NCI-H510A (cell line): ENCODE results near the gene OR1I1.
"Not testable (repeated sequence)": the region's sequence is repeated elsewhere in the genome, so short reads cannot be mapped to it uniquely, and the experiment has no call there.

Source experiments
- DNase-seq: peaks from one replicate; lab custom pipeline; 2025; lab: John Stamatoyannopoulos, UW

Gene OR1I1

GRCh38 chr19:15081911-15082310, at the start of gene OR1I1:
Gene OR1I1, plus strand, starts transcription at chr19:15082211. Its CDS starts 4,855 bp downstream, at chr19:15087066.
- no peak for DNase-seq

GRCh38 chr19:15035795-15036311, 46.2 kb upstream of the OR1I1 start:
- no peak for DNase-seq

GRCh38 chr19:15037586-15037985, 44.4 kb upstream of the OR1I1 start:
- DNase-seq, result no peak

GRCh38 chr19:15038294-15038693, 43.7 kb upstream of the OR1I1 start:
- no peak for DNase-seq

GRCh38 chr19:15042003-15042402, 40.0 kb upstream of the OR1I1 start:
- DNase-seq, result no peak

- no peak for DNase-seq
Measured at GRCh38 chr19:15042826-15043225, 39.2 kb upstream of the OR1I1 start.

GRCh38 chr19:15045506-15045905, 36.5 kb upstream of the OR1I1 start:
- no peak for DNase-seq

- no peak for DNase-seq
Measured at GRCh38 chr19:15047680-15048079, 34.3 kb upstream of the OR1I1 start.

GRCh38 chr19:15048128-15048527, 33.9 kb upstream of the OR1I1 start:
- no peak for DNase-seq

- no peak for DNase-seq
Measured at GRCh38 chr19:15048885-15049541, 33.0 kb upstream of the OR1I1 start, which contains the start of gene CASP14. Gene CASP14, plus strand, starts transcription at chr19:15049480. Its CDS starts 2,772 bp downstream, at chr19:15052252.

- no peak for DNase-seq
Measured at GRCh38 chr19:15050639-15051038, 31.4 kb upstream of the OR1I1 start.

GRCh38 chr19:15062036-15062435, 20.0 kb upstream of the OR1I1 start:
- no peak for DNase-seq

GRCh38 chr19:15070386-15070785, 11.6 kb upstream of the OR1I1 start:
- not testable (repeated sequence) for DNase-seq

GRCh38 chr19:15072930-15073647, 8.9 kb upstream of the OR1I1 start:
- DNase-seq, result no peak

GRCh38 chr19:15074371-15074770, 7.6 kb upstream of the OR1I1 start:
- no peak for DNase-seq

- no peak for DNase-seq
Measured at GRCh38 chr19:15075806-15076205, 6.2 kb upstream of the OR1I1 start.

- not testable (repeated sequence) for DNase-seq
Measured at GRCh38 chr19:15080002-15080401, 2.0 kb upstream of the OR1I1 start.

- no peak for DNase-seq
Measured at GRCh38 chr19:15087182-15087581, 5.2 kb downstream of the OR1I1 start.

GRCh38 chr19:15091918-15092753, 10.1 kb downstream of the OR1I1 start:
- DNase-seq, result no peak

GRCh38 chr19:15093001-15093400, 11.0 kb downstream of the OR1I1 start:
- DNase-seq, result no peak

GRCh38 chr19:15096223-15096622, 14.2 kb downstream of the OR1I1 start:
- DNase-seq, result no peak

- not testable (repeated sequence) for DNase-seq
Measured at GRCh38 chr19:15097980-15098379, 16.0 kb downstream of the OR1I1 start.
